HG02970 (cell line): ENCODE measurements around the gene CCDC39.

ENCODE experiments used
- ATAC-seq: cut with Tn5 transposase; IDR thresholded peaks from one replicate; pipeline ENCODE4 v1.9.1; 2021; ENCODE audit warnings: mild to moderate bottlenecking, moderate library complexity, moderate number of reproducible peaks; ENCODE audit not compliant: unreplicated experiment, low FRiP score

CCDC39 gene

GRCh38 chr3:180679178-180680096, at the start of gene CCDC39:
Gene CCDC39 (minus strand): TSS chr3:180679489. CDS start chr3:180679380, 109 bp downstream.
- ATAC-seq = peak; percentile 96

GRCh38 chr3:180720012-180720411, 40.7 kb upstream of the CCDC39 start:
- no peak for ATAC-seq

GRCh38 chr3:180707896-180708295, 28.6 kb upstream of the CCDC39 start:
- ATAC-seq = no peak

- ATAC-seq = no peak
Observed at GRCh38 chr3:180705619-180706018, 26.3 kb upstream of the CCDC39 start.

- ATAC-seq = no peak
Observed at GRCh38 chr3:180704532-180704931, 25.2 kb upstream of the CCDC39 start.

- no peak for ATAC-seq
Observed at GRCh38 chr3:180700941-180701340, 21.7 kb upstream of the CCDC39 start.

GRCh38 chr3:180698760-180699270, 19.5 kb upstream of the CCDC39 start:
- no peak for ATAC-seq

GRCh38 chr3:180694321-180694720, 15.0 kb upstream of the CCDC39 start:
- ATAC-seq = no peak

GRCh38 chr3:180693656-180694055, 14.4 kb upstream of the CCDC39 start:
- ATAC-seq = no peak

GRCh38 chr3:180690061-180690460, 10.8 kb upstream of the CCDC39 start:
- ATAC-seq = no peak

GRCh38 chr3:180684807-180685206, 5.5 kb upstream of the CCDC39 start:
- no peak for ATAC-seq

- ATAC-seq = no peak
Observed at GRCh38 chr3:180683816-180684215, 4.5 kb upstream of the CCDC39 start.

- ATAC-seq = peak; percentile 44
Observed at GRCh38 chr3:180680097-180680430, 775 bp upstream of the CCDC39 start.

- no peak for ATAC-seq
Observed at GRCh38 chr3:180678231-180678630, 1.1 kb downstream of the CCDC39 start.

- no peak for ATAC-seq
Observed at GRCh38 chr3:180661444-180661843, 17.8 kb downstream of the CCDC39 start.

GRCh38 chr3:180657094-180657493, 22.2 kb downstream of the CCDC39 start:
- ATAC-seq = no peak

- ATAC-seq = no peak
Observed at GRCh38 chr3:180656406-180656805, 22.9 kb downstream of the CCDC39 start.

GRCh38 chr3:180646187-180646790, 33.0 kb downstream of the CCDC39 start:
- ATAC-seq = no peak

- ATAC-seq = no peak
Observed at GRCh38 chr3:180640987-180641386, 38.3 kb downstream of the CCDC39 start.

- no peak for ATAC-seq
Observed at GRCh38 chr3:180633722-180634121, 45.6 kb downstream of the CCDC39 start.

- no peak for ATAC-seq
Observed at GRCh38 chr3:180631317-180631716, 48.0 kb downstream of the CCDC39 start.

GRCh38 chr3:180630371-180630770, 48.9 kb downstream of the CCDC39 start:
- no peak for ATAC-seq
